OCI-M2 (cell line): ENCODE data around the gene PSMA4.
"Not testable (repeated sequence)": the region's sequence is repeated elsewhere in the genome, so short reads cannot be mapped to it uniquely, and the experiment has no call there.

ENCODE experiments used
- DNase-seq: peaks from one replicate; lab custom pipeline; 2025; ENCODE audit not compliant: unreplicated experiment; lab: John Stamatoyannopoulos, UW

Gene PSMA4

DNA sequence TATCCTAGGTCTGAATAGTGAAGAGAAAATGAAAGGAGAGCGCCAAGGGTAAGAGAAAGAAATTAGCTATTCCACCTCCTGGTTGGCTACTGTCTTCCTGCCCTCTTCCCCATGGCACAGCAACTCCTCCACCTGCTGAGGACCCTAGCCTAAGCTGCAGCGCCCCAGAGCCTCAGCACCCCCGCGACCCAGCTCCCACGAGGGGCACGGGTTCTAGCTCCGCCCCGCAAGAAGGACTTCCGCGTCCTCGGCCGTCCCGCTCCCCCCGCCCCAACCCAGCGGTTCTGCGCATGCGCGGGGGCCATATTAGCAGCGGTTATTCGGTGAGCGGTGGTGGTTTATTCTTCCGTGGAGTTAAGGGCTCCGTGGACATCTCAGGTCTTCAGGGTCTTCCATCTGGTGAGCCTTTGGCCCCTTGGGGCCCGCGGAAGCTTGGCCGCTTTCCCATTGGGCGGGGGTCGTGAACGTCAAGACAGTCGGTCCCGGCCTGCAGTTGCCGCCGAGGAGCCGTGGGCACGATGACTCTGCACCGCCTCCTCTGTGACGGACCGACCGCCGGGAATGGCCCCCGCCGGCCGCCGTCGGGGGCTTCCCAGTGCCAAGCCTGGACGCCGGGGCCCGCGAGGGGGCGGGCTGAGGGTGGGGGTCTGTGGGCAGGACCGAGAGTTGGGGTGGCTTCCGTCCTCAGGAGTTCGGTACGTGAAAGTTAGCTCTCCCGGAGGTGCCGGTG lies at the start of gene PSMA4:
Gene PSMA4 (plus strand): TSS at position 304 of the 730 bp plus-strand sequence. CDS start 1,484 bp downstream, outside the sequence.
- DNase-seq, result peak; percentile 17

DNA sequence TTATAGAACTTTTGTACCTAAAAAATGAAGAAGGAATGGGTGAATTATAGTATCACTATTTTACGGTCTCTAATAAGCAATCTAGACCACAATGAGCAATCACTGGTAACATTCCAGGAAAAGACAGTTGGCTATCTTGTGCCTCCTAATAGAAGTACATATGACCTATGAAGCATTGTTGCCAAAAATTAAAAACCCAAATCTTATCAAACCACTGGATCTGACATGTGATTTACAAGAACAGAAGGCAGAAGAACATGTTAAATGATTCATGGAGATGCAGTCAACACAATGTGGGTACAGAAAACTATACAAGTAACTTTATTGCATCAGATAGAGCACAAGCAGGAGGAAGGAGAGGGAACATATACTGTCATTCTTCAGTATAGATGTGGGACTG lies 47.4 kb upstream of the PSMA4 start:
- no peak for DNase-seq

- DNase-seq, result no peak
Observed at GRCh38 chr15:78501857-78502256, 38.4 kb upstream of the PSMA4 start.

GRCh38 chr15:78502641-78503040 lies 37.6 kb upstream of the PSMA4 start:
- DNase-seq, result no peak

GRCh38 chr15:78506971-78507830 lies 33.0 kb upstream of the PSMA4 start, which contains the start of gene HYKK:
HYKK (plus strand) TSS chr15:78507577; CDS start chr15:78513089, 5,512 bp downstream.
- DNase-seq, result peak; percentile 57

GRCh38 chr15:78507831-78508160 lies 32.4 kb upstream of the PSMA4 start:
- no peak for DNase-seq

DNA sequence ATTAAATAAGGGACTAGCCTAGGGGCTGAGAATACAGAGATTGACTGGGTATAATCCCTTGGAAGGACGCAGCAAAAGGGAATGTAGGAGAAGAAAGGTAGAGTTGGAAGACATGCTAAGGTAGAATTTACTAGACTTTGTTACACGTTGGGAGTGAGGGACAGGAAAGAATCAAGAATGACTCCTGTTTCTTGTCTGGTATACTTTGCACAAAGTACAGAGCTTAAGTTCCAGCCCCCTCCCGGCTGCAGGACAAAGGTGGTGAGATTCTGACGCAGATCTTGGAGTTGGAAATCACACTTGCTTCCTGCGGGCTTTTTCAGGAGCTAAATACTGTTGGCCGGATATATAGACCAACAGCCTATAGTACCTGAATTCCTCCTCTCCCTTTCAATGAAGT lies 32.0 kb upstream of the PSMA4 start:
- DNase-seq, result no peak

DNA sequence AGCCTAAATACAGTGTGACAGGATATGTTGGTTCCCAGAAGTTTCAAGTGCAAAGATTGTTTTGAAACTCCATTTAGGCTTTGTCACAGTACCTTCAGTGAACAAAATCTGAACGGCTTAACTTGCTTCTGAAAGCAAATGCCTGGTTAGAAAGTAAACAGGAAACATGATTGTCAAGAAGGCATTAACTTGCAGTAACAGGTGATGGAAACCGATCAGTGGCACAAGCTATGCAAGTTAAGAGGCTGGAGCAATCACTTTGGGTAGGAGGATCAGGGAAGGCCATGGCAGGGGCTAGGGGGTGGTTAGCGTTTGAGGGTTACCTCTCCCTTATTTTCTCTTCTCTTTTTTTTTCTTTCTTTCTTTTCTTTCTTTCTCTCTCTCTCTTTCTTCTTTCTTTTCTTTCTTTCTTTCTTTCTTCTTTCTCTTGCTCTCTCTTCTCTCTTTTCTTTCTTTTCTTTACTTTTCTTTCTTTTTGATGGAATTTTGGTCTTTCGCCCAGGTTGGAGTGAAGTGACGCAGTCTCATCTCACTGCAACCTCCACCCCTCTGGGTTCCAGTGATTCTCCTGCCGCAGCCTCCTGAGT lies 30.4 kb upstream of the PSMA4 start:
- DNase-seq, result no peak

- not testable (repeated sequence) for DNase-seq
Observed at GRCh38 chr15:78520035-78520434, 20.2 kb upstream of the PSMA4 start.

- DNase-seq, result no peak
Observed at GRCh38 chr15:78524230-78524629, 16.0 kb upstream of the PSMA4 start.

DNA sequence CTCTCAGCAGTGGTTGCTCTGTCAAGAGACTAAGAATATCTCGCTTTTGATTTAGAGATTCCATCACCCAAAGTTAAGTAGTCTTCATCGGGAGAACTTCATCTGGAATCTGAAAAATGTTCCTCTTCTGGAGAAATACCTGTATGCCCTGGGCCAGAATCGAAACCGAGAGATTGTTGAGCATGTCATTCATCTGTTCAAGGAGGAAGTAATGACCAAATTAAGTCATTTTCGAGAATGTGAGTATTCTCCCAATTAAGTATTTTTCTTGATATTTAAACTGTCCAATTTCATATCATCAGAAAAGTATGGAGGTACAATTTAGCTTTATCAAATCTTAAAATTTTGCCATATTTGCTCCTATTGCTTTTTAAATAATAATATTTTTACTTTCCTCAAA lies 12.9 kb upstream of the PSMA4 start:
- DNase-seq, result no peak

GRCh38 chr15:78533331-78533730 lies 6.9 kb upstream of the PSMA4 start:
- DNase-seq, result no peak

DNA sequence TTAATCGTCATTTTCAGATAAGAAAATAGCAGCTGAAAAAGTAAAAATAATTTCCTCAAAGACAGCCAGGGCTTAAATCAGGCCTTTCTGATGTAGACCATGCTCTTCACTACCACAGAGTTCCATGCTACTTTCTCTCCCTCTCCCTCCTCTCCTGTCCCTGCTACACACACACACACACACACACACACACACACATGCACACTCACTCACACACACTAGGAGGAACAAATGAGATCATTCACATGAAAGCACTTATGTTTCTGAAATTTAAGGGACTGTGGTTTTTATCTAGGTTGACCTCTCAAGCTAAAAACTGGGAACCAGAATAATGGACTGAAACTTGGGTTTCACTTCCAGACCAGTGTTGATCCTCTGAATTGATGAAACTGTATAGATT lies 4.1 kb upstream of the PSMA4 start:
- no peak for DNase-seq

GRCh38 chr15:78537266-78537905 lies 2.9 kb upstream of the PSMA4 start:
- no peak for DNase-seq

- no peak for DNase-seq
Observed at GRCh38 chr15:78538358-78538757, 1.9 kb upstream of the PSMA4 start.

DNA sequence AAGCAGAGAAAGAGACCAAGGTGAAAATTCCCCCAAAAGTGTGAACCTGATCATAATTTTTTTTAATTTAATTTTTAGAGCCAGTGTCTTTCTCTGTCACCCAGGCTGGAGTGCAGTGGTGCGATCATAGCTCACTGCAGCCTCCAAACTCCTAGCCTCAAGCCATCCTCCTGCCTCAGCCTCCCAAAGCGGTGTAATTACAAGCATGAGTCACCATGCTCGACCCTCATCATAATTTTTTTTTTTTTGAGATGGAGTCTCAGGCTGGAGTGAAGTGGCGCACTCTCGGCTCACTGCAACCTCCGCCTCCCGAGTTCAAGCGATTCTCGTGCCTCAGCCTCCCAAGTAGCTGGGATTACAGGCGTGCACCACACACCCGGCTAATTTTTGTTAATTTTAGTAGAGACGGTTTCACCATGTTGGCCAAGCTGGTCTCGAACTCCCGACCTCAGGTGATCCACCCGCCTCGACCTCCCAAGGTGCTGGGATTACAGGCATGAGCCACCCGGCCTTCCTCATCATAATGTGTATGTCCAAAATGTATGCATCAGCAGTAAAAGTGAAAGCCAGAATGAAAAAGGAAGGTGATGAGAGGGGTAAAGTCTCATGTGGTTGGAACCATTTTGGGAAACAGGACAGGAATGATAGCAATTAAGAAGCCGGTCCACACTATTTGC lies 642 bp upstream of the PSMA4 start:
- DNase-seq, result not testable (repeated sequence)

- DNase-seq, result no peak
Observed at GRCh38 chr15:78540871-78541743, 863 bp downstream of the PSMA4 start.

DNA sequence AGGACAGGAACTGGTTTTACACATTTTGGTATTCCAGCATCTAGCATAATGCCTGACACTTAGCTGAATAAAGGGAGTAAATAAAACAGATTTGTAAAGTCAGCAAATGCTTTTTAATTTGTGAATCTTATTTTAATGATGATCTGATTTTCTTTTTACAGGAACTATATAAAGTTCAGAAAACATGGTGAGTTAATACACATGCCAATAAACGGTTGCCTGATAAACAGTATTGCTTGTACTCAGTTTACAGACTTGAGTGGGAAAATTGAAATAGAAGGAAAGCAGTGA lies 1.4 kb downstream of the PSMA4 start:
- DNase-seq, result no peak

DNA sequence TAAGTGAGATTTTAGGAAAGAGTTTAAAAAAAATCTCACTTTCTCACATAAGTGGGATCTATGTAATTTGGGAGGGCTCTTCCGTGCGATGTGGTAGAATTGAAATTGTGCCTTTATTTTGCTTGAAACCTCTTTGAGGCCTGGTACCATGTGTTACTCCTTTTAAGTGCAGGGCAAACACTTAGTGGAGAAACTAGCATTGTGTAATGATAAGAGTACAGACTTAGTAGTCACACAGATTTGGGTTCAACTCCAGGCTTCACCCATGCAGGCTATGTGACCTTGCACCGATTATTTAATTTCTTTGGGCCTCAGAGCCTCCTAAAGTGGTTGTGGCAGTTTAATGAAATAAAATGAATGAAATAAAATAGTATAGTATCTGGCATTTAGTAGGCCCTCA lies 2.4 kb downstream of the PSMA4 start:
- no peak for DNase-seq

- no peak for DNase-seq
Observed at GRCh38 chr15:78550194-78550593, 9.9 kb downstream of the PSMA4 start.
